ENCODE results near the gene ZNF397. TPM values are rescaled to one million over a fixed set of nuclear protein-coding genes. Genes with fewer than 3 reads are reported as not detected.

ZNF397 gene
- polyA plus RNA-seq, 5 donors: 50.1 to 90.4 (median 88.8) TPM

DNA sequence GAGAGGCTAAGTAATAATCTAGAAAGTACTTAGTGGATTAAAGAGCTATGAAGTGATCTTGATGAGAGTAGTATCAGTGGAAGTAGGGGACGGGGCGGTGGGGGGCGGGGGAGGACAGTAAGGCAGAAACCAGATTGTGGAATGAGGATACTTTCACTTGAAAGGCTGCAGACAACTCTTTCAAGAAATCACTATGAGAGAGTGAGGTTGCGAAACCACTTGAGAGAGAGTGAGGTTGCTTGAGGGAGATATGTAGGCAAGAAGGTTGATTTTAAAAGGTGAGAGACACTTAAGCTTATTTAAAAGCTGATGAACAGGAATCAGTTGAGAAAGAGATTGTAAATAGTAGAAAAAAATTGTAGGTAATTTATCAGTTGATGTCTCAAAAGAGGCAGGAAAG, 3.8 kb downstream of the ZNF397 start:
- no peak for DNase-seq

DNA sequence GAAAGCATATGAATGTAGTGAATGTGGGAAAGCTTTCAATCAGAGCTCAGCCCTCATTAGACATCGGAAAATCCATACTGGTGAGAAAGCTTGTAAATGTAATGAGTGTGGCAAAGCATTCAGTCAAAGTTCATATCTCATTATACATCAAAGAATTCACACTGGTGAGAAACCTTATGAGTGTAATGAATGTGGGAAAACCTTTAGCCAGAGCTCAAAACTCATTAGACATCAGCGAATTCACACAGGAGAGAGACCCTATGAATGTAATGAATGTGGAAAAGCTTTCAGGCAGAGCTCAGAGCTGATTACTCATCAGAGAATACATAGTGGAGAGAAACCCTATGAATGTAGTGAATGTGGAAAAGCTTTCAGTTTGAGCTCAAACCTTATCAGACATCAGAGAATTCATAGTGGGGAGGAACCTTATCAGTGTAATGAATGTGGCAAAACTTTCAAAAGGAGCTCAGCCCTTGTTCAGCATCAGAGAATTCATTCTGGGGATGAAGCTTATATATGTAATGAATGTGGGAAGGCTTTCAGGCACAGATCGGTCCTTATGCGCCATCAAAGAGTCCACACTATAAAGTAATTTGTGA, 5.0 kb downstream of the ZNF397 start:
- DNase-seq: no peak

DNA sequence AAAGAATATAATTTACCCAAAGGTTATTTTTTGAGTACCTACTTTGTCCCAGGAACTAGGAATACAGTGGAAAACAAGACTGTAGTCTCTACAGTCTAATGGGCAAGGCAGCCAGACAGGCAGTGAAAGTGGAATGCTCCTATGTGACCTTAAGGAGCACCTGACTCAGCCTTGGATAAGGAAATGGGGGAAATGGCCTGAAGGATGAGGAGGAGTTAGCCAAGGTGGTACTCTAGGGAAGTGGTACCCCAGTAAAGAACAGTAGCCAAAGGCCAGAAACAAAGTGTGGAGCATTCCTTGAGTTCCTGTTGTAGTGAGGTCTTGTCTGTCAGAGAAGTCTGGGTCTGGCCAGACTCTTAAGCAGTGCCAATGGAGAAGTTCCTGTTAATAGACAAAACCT, 6.0 kb downstream of the ZNF397 start:
- DNase-seq: no peak

DNA sequence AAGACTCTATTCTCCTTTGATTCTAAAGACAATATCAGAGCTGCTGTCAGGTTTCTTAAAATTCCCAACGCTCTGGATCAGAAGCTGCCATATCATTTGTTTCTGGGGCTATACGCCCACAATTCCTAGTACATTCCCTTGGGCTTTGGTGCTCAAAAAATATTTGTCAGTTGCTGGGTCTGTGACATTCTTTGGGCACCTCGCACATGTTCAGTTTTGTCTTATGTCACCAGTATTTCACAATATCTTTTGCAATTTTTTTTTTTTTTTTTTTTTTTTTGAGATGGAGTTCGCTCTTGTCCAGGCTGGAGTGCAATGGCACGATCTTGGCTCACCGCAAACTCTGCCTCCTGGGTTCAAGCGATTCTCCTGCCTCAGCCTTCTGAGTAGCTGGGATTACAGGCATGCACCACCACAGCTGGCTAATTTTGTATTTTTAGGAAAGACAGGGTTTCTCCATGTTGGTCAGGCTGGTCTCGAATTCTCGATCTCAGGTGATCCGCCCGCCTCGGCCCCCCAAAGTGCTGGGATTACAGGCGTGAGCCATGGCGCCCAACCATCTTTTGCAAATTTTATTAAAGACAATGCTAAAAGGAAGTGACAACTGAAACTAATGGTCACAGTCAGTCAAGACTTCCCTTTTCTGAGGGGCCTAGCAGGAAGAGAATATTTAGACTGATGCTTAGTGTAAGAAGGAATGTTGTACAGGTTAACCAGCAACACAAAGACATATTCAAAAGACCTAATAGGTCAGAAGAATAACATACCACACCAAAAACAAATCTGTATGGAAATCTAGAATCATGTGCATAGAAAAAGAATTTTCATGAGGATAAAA, 6.8 kb downstream of the ZNF397 start:
- no peak for DNase-seq

DNA sequence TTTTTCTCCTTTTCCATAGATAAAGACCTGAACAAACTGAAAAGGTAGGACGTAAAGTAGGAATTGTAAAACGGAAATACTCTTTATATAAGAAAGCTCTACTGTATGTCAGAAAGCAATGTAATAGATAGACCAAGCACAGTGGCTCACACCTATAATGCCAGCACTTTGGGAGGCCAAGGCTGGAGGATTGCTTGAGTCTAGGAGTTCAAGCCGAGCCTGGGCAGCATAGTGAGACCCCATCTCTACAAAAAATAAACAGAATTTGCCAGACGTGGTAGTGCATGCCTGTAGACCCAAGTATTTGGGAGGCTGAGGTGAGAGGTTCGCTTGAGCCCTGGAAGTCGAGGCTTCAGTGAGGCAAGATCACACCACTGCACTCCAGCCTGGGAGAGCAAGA, 7.6 kb downstream of the ZNF397 start:
- no peak for DNase-seq

DNA sequence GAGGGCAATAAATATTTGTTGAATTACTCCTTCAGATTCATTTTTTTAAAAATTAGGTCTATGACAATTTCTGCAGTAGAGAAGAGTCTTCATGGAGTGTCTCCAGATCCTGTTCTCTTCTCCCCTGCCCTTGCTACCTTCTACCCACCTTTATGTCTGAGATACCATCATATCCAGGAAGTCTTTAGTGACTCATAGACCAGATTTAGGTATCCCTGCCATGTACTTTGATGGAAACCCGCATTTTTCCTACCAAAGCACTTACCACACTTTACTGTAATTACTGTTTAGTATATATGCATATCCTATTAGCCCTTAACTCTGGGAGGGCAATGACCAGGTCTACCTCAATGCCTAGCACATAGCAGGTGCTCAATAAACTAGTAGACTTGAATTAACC, 11.6 kb downstream of the ZNF397 start:
- DNase-seq: no peak

DNA sequence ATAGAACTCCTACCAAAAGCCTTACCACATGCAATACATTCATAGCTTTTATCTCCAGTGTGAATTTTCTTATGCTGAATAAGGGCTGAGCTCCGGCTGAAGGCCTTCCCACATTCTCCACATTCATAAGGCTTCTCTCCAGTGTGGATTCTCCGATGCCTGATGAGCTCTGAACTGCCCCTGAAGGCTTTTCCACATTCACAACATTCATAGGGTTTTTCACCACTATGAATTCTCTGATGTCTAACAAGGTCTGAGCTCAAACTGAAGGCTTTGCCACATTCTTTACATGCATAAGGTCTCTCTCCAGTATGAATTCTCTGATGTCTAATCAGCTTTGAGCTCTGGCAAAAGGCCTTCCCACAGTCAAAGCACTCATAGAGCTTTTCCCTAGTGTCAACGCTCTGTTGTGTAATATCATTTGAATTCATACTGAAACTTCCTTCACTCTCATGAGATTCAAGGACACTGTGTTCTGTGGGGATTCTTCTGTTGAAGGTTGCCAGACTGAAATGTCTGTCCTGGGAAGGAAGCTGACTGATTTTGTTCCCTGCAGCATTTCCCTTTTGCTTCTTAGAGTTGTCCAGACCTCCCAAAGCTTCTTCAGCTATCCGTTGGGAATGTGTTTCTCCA, 12.9 kb downstream of the ZNF397 start:
- no peak for DNase-seq

DNA sequence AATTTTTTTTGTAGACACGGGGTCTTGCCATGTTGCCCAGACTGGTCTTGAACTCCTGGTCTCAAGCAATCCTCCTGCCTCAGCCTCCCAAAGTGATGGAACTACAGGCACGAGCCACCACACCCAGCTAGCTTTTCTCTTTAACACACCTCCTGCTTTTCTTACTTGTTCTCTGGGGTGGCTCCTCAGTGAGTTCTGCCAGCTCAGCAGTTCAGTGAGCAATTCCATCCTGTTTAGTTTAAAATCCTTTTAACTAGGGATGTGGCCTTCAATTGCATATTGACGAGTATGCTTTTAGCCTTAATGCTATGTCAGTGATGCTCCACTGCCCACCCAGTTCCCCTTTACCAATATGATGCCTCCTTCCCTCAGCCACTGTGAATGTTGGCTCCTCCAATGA, 16.1 kb downstream of the ZNF397 start:
- DNase-seq: no peak

DNA sequence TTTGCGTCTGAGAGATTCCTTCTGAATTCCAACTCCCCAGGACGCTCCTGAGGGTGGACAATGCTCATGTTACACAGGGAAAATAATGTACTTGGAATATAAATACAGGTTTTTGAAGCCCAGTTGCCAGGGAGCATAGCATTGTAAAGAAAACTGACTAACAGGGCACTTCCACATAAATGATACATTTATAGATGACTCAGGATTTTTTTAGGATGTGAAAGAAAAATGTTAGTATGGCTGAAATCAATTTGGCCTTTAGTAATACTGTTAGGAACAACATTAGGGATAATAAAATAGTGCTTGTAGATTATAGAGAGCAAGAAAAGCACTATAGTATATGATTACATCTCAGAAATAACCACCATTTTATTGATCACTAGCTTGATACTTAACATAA, 23.6 kb downstream of the ZNF397 start:
- DNase-seq: no peak

DNA sequence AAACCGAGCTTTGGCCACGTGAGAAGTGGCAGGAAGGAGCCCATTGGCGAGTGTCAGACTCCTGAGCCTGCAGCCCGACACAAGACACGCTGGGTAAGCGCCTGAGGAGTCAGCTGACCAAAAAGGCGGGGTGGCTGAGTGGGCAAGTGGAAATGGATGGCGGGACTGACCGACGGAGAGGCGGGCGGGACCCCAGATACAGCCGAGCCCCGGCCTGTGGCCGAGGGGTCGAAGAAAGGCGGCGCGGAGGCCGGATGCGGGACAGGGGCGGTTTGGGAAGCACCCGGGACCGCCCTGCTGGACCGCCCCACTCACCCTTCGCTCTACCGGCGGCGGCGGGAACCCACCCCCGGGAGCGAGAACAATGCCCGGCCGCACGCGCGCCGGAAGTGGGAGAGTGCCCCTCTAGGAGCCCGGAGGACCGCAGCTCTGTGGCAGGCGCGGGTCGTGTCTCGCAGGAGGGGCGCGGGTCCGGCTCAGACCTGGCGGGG, 26.4 kb downstream of the ZNF397 start:
- DNase-seq: peak; percentile 85 to 90

DNA sequence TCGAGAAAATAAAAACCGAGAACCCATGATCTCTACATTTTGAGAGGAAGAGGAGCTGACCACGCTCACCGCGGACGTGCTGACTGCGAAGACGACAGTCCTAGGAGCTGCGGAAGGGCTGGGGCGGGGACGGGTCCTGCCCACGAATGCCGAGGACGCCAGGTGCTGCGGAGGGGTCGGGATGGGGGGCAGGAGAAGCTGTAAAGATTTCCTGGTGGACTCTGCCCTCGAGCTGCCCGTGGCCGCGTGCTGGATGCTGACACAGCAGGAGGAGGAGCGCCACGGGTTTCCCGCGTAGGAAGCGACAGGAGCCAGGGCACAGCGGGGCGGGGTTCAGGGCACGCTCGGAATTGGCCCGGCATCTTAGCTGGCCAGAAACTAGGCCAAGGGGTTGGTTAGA, 27.0 kb downstream of the ZNF397 start:
- DNase-seq: peak; percentile 19 to 23

DNA sequence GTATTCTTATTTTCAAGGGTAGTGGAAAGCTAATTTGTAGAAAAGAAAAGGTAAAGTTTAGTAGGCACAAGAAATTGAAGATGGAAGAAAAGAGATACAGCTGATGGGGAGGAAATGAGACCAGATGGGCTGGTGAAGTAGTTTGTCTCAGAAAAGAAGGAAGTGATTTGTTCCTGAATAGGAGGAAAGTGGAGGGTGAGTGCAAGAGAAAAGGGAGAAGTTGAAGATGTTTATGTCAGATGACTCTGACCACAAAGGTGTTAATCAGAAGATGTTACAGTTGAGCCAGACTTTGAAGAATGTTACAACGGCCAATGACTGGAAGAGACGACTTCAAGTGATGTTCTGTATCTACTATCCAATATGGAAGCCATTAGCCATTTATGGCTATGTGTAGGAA, 28.0 kb downstream of the ZNF397 start:
- DNase-seq: no peak

DNA sequence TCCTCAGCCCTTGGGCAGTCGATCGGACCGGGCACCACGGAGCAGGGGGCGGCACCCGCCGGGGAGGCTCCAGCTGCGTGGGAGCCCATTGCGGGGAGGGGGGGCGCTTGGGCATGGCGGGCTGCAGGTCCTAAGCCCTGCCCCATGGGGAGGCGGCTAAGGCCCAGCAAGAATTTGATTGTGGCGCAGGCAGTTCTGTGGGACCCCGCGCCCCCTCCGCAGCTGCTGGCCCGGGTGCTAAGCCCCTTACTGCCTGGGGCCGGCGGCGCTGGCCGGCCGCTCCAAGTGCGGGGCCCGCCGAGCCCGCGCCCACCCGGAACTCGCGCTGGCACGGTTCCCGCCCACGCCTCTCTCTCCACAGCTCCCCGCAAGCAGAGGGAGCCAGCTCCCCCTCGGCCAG, 30.8 kb downstream of the ZNF397 start:
- no peak for DNase-seq

DNA sequence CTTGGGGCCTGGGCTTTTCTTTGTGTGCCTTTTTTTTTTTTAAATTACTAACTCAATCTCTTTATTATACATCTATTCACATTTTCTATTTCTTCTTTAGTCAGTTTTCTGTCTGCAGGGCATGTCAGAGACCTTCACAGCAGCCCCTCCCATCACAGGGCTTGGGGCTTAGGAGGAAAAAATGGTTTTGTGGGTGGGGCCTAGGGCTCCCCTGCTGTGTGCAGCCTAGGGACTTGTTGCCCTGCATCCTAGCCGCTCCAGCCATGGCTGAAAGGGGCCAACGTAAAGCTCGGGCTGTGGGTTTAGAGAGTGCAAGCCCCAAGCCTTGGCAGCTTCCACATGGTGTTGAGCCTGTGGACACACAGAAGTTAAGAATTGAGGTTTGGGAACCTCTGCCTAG, 35.4 kb downstream of the ZNF397 start:
- DNase-seq: no peak

DNA sequence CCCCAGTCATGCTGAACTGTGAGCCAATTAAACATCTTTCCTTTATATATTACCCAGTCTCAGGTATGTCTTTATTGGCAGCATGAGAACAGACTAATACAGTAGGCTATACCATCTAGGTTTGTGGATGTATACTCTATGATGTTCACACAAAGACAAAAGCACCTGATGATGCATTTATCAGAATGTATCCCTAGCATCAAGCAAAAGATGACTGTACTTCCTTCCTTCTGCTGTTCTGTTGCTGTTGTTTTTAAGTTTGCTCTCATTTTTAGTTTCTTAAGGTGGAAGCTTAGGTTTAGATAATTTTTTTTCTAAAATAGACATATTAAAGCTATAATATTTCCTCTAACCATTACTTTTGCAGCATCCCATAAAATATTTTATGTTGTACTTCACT, 36.8 kb downstream of the ZNF397 start:
- no peak for DNase-seq

DNA sequence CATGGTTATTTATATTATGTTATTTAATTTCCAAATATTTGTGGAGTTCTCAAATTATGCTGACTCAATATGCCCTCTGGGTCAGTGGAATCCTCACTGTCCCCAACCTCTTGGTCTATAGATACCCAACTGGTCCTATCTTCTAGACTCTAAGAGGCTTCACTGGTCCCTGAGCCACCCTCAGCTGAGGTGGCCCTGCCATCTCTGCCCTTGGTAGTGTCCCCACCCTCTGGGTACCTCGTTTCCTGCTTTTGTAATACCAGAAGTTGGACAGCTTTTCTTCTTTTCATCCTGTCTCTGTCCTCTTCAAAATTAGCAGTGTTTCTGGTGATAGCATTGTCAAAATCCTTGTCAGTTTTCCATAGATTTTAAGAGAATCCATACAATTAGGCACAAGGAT, 37.3 kb downstream of the ZNF397 start:
- no peak for DNase-seq

DNA sequence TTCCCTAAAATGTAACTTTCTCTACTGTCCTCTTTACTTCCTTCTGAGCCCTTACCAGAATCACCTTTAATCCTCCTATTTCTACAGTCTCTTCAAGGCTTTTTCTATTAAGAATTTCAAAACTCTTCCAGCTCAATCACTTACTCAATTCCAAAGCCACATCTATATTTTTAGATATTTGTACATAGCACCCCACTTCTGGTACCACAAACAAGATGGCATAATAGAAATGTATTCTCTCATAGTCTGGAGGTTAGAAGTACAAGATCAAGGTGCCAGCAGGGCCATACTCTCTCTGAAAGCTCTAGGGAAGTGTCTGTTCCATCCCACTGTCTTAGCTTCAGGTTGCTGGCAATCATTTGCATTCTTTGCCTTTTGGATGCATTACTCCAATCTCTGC, 38.1 kb downstream of the ZNF397 start:
- DNase-seq: no peak

DNA sequence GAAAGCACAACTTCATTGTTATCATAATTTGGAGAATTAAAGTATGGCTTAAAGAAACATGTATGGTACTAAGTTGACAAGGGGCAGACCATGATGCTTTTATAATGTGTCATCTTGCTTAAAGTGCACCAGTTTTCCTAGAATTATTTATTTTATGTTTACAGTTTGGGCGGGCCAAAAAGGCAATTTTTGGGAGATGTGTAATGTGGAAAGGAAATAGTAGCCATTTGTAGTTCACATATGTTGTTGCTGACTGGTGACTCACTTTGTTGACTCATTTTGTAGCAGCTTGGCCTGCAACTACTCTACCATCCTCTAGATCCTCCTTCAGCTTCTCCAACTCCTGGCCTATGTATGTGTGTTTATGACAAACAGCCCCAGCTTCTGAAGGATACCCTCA, 41.5 kb downstream of the ZNF397 start:
- no peak for DNase-seq

DNA sequence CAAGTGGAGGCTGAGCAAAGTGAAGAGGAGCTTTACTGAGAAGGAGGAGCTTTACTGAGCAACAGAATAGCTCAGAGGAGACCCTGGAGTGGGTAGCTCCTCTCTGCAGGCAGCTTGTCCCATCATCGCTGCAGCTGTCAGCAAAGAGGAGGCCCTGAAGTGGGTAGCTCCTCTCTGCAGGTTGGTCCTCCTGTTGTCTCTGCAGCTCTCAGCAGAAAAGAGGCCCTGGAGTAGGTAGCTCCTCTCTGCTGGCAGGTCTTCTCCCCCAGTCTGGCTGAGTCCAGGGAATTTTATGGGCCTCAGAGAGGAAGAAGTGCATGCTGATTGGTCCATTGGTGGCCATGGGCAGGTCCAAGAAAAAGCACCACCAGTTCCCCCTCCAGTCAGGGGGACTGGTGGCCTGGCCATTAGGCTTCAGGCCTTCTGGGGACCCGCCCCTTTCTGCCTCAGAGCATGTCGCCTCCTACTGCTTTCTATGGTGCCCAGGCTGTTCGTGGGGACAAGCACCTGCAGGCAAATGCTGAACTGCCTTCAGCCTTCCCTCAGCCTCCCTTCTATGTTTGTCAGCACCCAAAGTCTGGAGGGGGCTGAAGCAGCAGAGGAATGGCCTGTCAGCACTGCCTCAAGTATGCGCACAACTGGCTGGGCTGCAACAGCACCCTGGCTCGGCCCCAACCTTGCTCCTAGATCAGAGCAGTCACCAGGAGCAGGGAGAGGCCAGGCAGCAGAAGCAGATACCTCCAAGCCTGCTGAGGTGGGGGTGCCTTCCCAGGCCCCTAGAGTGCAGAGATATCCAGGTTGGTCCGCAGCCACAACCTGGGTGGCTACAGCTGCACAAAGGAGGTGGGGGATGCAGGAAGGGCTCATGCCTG, 43.3 kb downstream of the ZNF397 start:
- DNase-seq: no peak

DNA sequence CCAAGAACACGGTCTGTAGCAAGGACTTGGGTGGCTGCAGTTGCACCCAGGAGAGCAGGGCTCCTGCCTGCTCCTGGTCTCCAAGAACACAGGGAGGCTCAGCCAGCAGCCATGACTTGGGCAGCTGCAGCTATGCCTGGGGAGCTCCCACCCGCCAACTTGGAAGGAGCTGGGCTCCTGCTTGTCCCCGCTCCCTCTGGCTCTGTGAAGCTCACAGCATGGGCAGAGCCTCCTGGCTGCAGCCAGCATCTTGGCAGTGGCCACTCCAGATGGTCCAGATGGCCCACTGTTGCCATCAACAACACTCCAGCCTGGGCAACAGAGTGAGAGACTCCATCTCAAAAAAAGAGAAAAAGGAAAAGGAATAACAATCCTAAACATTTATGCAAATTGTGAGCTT, 44.0 kb downstream of the ZNF397 start:
- DNase-seq: no peak

DNA sequence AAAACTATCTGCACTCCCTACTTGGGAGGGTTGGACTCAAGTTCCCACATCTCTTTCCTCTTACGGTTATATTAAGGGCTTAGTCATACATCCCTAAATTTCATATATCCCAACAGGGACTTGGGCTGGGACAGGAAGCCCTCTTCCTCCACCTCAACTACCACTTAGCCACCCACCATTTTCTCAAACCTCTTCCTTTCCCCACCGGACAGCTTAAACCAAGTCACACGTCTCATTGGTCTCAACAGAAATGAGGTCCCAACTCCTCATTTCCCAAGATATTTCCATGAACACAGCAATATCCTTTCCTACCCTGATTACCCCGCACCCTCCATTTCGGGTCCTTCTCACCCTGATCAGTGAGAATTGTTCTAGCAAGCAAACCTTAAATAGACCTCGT, 48.5 kb downstream of the ZNF397 start:
- DNase-seq: peak in 1 of 2 donors; percentile 15

DNA sequence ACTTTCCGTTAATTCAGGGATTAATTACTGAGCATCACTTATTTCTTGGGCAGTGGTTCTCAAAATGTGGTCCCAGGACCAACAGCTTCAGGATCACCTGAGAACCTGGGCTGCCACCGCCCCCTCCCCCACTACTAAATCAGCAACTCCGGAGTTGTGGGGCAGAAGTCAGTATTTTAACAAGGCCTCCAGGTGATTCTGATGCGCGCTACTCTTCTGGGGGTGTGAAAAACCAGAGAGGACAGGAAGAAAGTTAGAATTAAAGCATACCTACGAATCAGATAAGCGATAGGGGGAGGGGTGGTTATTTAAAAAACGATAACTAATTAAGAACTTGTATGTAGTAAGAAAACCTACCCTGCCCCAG, 48.9 kb downstream of the ZNF397 start:
- no peak for DNase-seq

Measured in right lung (tissue), 5 donors.